ENCODE data around the gene GBP7.
A peak's percentile ranks its signal among the peaks of the same experiment; 100 is the strongest.
"Not testable (repeated sequence)": the region's sequence is repeated elsewhere in the genome, so short reads cannot be mapped to it uniquely, and the experiment has no call there.

The GBP7 gene

GRCh38 chr1:89175601-89176256, at the start of gene GBP7:
GBP7 (minus strand) TSS chr1:89176003; CDS start chr1:89171935, 4,068 bp downstream.
- no peak for DNase-seq

- DNase-seq = no peak
Observed at GRCh38 chr1:89221341-89221740, 45.5 kb upstream of the GBP7 start.

GRCh38 chr1:89219851-89220250, 44.0 kb upstream of the GBP7 start:
- DNase-seq = not testable (repeated sequence)

- DNase-seq = not testable (repeated sequence)
Observed at GRCh38 chr1:89218941-89219340, 43.1 kb upstream of the GBP7 start.

- DNase-seq = no peak
Observed at GRCh38 chr1:89213347-89213746, 37.5 kb upstream of the GBP7 start.

- DNase-seq = no peak
Observed at GRCh38 chr1:89211035-89211634, 35.3 kb upstream of the GBP7 start.

- DNase-seq = no peak
Observed at GRCh38 chr1:89206373-89206772, 30.6 kb upstream of the GBP7 start.

- no peak for DNase-seq
Observed at GRCh38 chr1:89203166-89203565, 27.4 kb upstream of the GBP7 start.

- no peak for DNase-seq
Observed at GRCh38 chr1:89201106-89201794, 25.4 kb upstream of the GBP7 start.

- DNase-seq = no peak
Observed at GRCh38 chr1:89200663-89201062, 24.9 kb upstream of the GBP7 start.

- no peak for DNase-seq
Observed at GRCh38 chr1:89199525-89200031, 23.8 kb upstream of the GBP7 start.

- DNase-seq = peak; percentile 62
Observed at GRCh38 chr1:89198491-89199072, 22.8 kb upstream of the GBP7 start, which contains the start of gene GBP4. GBP4 (minus strand) TSS chr1:89198942; CDS start chr1:89198834, 108 bp downstream.

GRCh38 chr1:89198081-89198480, 22.3 kb upstream of the GBP7 start:
- peak; percentile 32 for DNase-seq

- no peak for DNase-seq
Observed at GRCh38 chr1:89195476-89195875, 19.7 kb upstream of the GBP7 start.

- no peak for DNase-seq
Observed at GRCh38 chr1:89191314-89191713, 15.5 kb upstream of the GBP7 start.

GRCh38 chr1:89190017-89190416, 14.2 kb upstream of the GBP7 start:
- no peak for DNase-seq

GRCh38 chr1:89179343-89179742, 3.5 kb upstream of the GBP7 start:
- DNase-seq = no peak

GRCh38 chr1:89176971-89177370, 1.2 kb upstream of the GBP7 start:
- no peak for DNase-seq

GRCh38 chr1:89174491-89174890, 1.3 kb downstream of the GBP7 start:
- no peak for DNase-seq

GRCh38 chr1:89172468-89173143, 3.2 kb downstream of the GBP7 start:
- DNase-seq = no peak

- no peak for DNase-seq
Observed at GRCh38 chr1:89171067-89171438, 4.8 kb downstream of the GBP7 start.

- DNase-seq = no peak
Observed at GRCh38 chr1:89170170-89171066, 5.4 kb downstream of the GBP7 start.
